HEK293T (cell line): Measurements from ENCODE around the gene MYO1H.

Experiments used
- BHLHE40 ChIP-seq: fragments of 450-650 bp; IDR thresholded peaks from 2 replicates; pipeline ENCODE4 v1.6.1; 2016; ENCODE audit warnings: mild to moderate bottlenecking, moderate library complexity, borderline replicate concordance
- ELF4 ChIP-seq: fragments of 450-650 bp; IDR thresholded peaks from 2 replicates; pipeline ENCODE4 v1.6.1; 2017; ENCODE audit warnings: antibody characterized with exemption
- FOXA1 ChIP-seq: fragments of 450-650 bp; IDR thresholded peaks from 2 replicates; pipeline ENCODE4 v1.6.1; 2016; ENCODE audit warnings: mild to moderate bottlenecking
- FOXK2 ChIP-seq: fragments of 450-650 bp; IDR thresholded peaks from 2 replicates; pipeline ENCODE4 v1.6.1; 2016; ENCODE audit warnings: mild to moderate bottlenecking
- FOXM1 ChIP-seq: fragments of 450-650 bp; IDR thresholded peaks from 2 replicates; pipeline ENCODE4 v1.6.1; 2017; ENCODE audit warnings: mild to moderate bottlenecking, borderline replicate concordance
- L3MBTL2 ChIP-seq: fragments of 450-650 bp; conservative IDR thresholded peaks from 2 replicates; pipeline ENCODE4 v1.6.1; 2016; ENCODE audit warnings: mild to moderate bottlenecking
- NFRKB ChIP-seq: fragments of 450-650 bp; IDR thresholded peaks from 2 replicates; pipeline ENCODE4 v1.6.1; 2016; ENCODE audit warnings: mild to moderate bottlenecking, moderate library complexity
- PKNOX1 ChIP-seq: fragments of 450-650 bp; IDR thresholded peaks from 2 replicates; pipeline ENCODE4 v1.6.1; 2016
- SP1 ChIP-seq: fragments of 450-650 bp; IDR thresholded peaks from 2 replicates; pipeline ENCODE4 v1.6.1; 2017
- SUZ12 ChIP-seq: fragments of 450-650 bp; IDR thresholded peaks from 2 replicates; pipeline ENCODE4 v1.6.1; 2016; ENCODE audit warnings: mild to moderate bottlenecking
- TARDBP ChIP-seq: fragments of 450-650 bp; IDR thresholded peaks from 2 replicates; pipeline ENCODE4 v1.6.1; 2016

- TF ChIP-seq SP1 (no peak), PKNOX1 (no peak), NFRKB (no peak), FOXM1 (no peak), SUZ12 (no peak), FOXA1 (no peak), ELF4 (no peak), TARDBP (no peak), BHLHE40 (no peak), L3MBTL2 (no peak), FOXK2 (no peak)
Observed at GRCh38 chr12:109475993-109476806, 128.5 kb downstream of the MYO1H start.
